GM23338 (cell line): ENCODE results near the gene CIDEB. TPM values are rescaled to one million over a fixed set of nuclear protein-coding genes. Genes with fewer than 3 reads are reported as not detected.

ENCODE experiments used
- ATAC-seq: fragments of 200-7000 bp; cut with Tn5 transposase; 3 replicates; pipeline ENCODE4 v1.9.1; 2020
- DNase-seq: peaks from one replicate; pipeline ENCODE4 v3.0.0-alpha.2; 2015; ENCODE audit warnings: low spot score
- H2AFZ ChIP-seq: fragments of 200-600 bp; sonication (generic); 2 replicates; pipeline ENCODE4 v1.8.0; 2016; ENCODE audit warnings: antibody characterized with exemption, mild to moderate bottlenecking, moderate library complexity
- H3F3A ChIP-seq: fragments of 200-600 bp; sonication (generic); replicated peaks from 2 replicates; pipeline ENCODE4 v1.8.0; 2017; ENCODE audit warnings: antibody characterized with exemption, mixed run types, low read depth
- H3K27ac ChIP-seq: fragments of 200-600 bp; sonication (generic); 2 replicates; pipeline ENCODE4 v1.6.1; 2016; ENCODE audit warnings: low read depth
- H3K27me3 ChIP-seq: fragments of 200-600 bp; sonication (generic); 2 replicates; pipeline ENCODE4 v1.8.0; 2016; ENCODE audit warnings: mild to moderate bottlenecking, mixed run types, moderate library complexity; ENCODE audit not compliant: insufficient read depth
- H3K36me3 ChIP-seq: fragments of 200-600 bp; sonication (generic); 2 replicates; pipeline ENCODE4 v1.8.0; 2016; ENCODE audit warnings: mild to moderate bottlenecking; ENCODE audit not compliant: insufficient read depth
- H3K4me1 ChIP-seq: fragments of 200-600 bp; sonication (generic); 2 replicates; pipeline ENCODE4 v1.8.0; 2016; ENCODE audit warnings: mild to moderate bottlenecking, moderate library complexity; ENCODE audit not compliant: insufficient read depth
- H3K4me2 ChIP-seq: fragments of 200-600 bp; sonication (generic); 2 replicates; pipeline ENCODE4 v1.7.1; 2017; ENCODE audit warnings: mixed run types
- H3K4me3 ChIP-seq: fragments of 200-600 bp; sonication (generic); 2 replicates; pipeline ENCODE4 v1.6.1; 2016; ENCODE audit warnings: mixed run types
- H3K79me2 ChIP-seq: fragments of 200-600 bp; sonication (generic); replicated peaks from 2 replicates; pipeline ENCODE4 v1.8.0; 2017; ENCODE audit warnings: mild to moderate bottlenecking; ENCODE audit not compliant: insufficient read depth
- H3K9me2 ChIP-seq: fragments of 200-600 bp; sonication (generic); 2 replicates; pipeline ENCODE4 v1.8.0; 2017; ENCODE audit not compliant: insufficient read depth
- H4K20me1 ChIP-seq: fragments of 200-600 bp; sonication (generic); replicated peaks from 2 replicates; pipeline ENCODE4 v1.8.0; 2017; ENCODE audit warnings: mild to moderate bottlenecking; ENCODE audit not compliant: insufficient read depth
- H3K27ac Mint-ChIP-seq: 2 replicates; pipeline ENCODE4 v1.8.0; 2020; ENCODE audit warnings: inconsistent platforms, mild to moderate bottlenecking, moderate library complexity, mixed read lengths
- H3K27me3 Mint-ChIP-seq: 3 replicates; pipeline ENCODE4 v1.8.0; 2022; ENCODE audit warnings: low read depth, mild to moderate bottlenecking, moderate library complexity, mixed read lengths, inconsistent platforms; ENCODE audit not compliant: insufficient read depth, poor library complexity
- H3K36me3 Mint-ChIP-seq: 3 replicates; pipeline ENCODE4 v1.8.0; 2021; ENCODE audit warnings: low read depth, mild to moderate bottlenecking, inconsistent platforms, moderate library complexity, mixed read lengths
- H3K4me1 Mint-ChIP-seq: 3 replicates; pipeline ENCODE4 v1.8.0; 2020; ENCODE audit warnings: mild to moderate bottlenecking, inconsistent platforms, mixed read lengths
- H3K4me3 Mint-ChIP-seq: 3 replicates; pipeline ENCODE4 v1.8.0; 2021; ENCODE audit warnings: moderate library complexity, mild to moderate bottlenecking, inconsistent platforms, mixed read lengths
- H3K9me3 Mint-ChIP-seq: 3 replicates; pipeline ENCODE4 v1.8.0; 2020; ENCODE audit warnings: moderate library complexity, mild to moderate bottlenecking, inconsistent platforms, mixed read lengths
- CREB1 ChIP-seq: fragments of 250-450 bp; sonication (Bioruptor Pico); IDR thresholded peaks from 2 replicates; pipeline ENCODE4 v1.5.0; 2020; ENCODE audit warnings: low read depth, mild to moderate bottlenecking, moderate library complexity
- CTCF ChIP-seq, 2 experiments: fragments of 200-600 bp in 1 of 2; sonication (generic) in 1 of 2; conservative IDR thresholded peaks; 2 replicates each; pipeline versions ENCODE4 v1.5.1 to v1.6.1; 2016 to 2017; ENCODE audit warnings: antibody characterized with exemption in 2 of 2, low read depth in 2 of 2, mild to moderate bottlenecking in 2 of 2, moderate library complexity in 1 of 2
- JUNB ChIP-seq: IDR thresholded peaks from one replicate; pipeline ENCODE4 v1.6.1; 2016; ENCODE audit warnings: antibody characterized with exemption; ENCODE audit not compliant: unreplicated experiment
- NANOG ChIP-seq: IDR thresholded peaks from 2 replicates; pipeline ENCODE4 v1.6.1; 2016; ENCODE audit warnings: antibody characterized with exemption, borderline replicate concordance
- POLR2AphosphoS5 ChIP-seq: IDR thresholded peaks from 2 replicates; pipeline ENCODE4 v1.6.1; 2016; ENCODE audit warnings: antibody characterized with exemption, low read depth
- REST ChIP-seq: IDR thresholded peaks from one replicate; pipeline ENCODE4 v1.6.1; 2018; ENCODE audit warnings: antibody characterized with exemption; ENCODE audit not compliant: unreplicated experiment
- STAT1 ChIP-seq: IDR thresholded peaks from one replicate; pipeline ENCODE4 v1.6.1; 2016; ENCODE audit warnings: antibody characterized with exemption; ENCODE audit not compliant: unreplicated experiment
- ZNF114 ChIP-seq: fragments of 250-450 bp; sonication (Bioruptor Pico); IDR thresholded peaks from 2 replicates; pipeline ENCODE4 v1.5.0; 2020; ENCODE audit warnings: mild to moderate bottlenecking, moderate library complexity
- ZNF331 ChIP-seq: fragments of 250-450 bp; sonication (Bioruptor Pico); IDR thresholded peaks from 2 replicates; pipeline ENCODE4 v1.5.0; 2020; ENCODE audit warnings: low read depth, mild to moderate bottlenecking, moderate library complexity
- ZNF462 ChIP-seq: fragments of 250-450 bp; sonication (Bioruptor Pico); IDR thresholded peaks from 2 replicates; pipeline ENCODE4 v1.5.0; 2020; ENCODE audit warnings: mild to moderate bottlenecking, moderate library complexity
- polyA plus RNA-seq: library from polyadenylated mRNA; unstranded; fragments of >200 nt; fragmentation: Nextera tagmentation; extraction: Ambion mirVana; gene quantifications from 2 replicates; pipeline ENCODE4 v1.2.1, GENCODE V29; 2016
- total RNA-seq: library from RNA; depleted of rRNA; stranded (reverse); fragments of >200 nt; shearing (Covaris generic); gene quantifications from 2 replicates; pipeline ENCODE4 v1.2.3, GENCODE V29; 2014

The CIDEB gene
- total and polyA plus RNA-seq, 2 experiments from 2014 or later, result 3.4 to 4.6 TPM

GRCh38 chr14:24289649-24290280 lies 18.0 kb downstream of the CIDEB start:
- Histone ChIP-seq H4K20me1 (no peaks in the 10 kb centered on the region; the same call in 1 of the 2 replicates), H3K79me2 (no peaks in the 10 kb centered on the region), H3F3A (no peaks in the 10 kb centered on the region), H3K4me2 (no peak overlapping the region), H3K27me3 (no peaks in the 10 kb centered on the region), H3K9me2 (no peaks in the 10 kb centered on the region), H3K4me1 (no peaks in the 10 kb centered on the region), H3K36me3 (no peaks in the 10 kb centered on the region), H3K27ac (no peak overlapping the region), H2AFZ (no peak overlapping the region), H3K4me3 (no peak overlapping the region)
- Mint-ChIP-seq H3K4me1 (no peaks in the 10 kb centered on the region), H3K36me3 (no peaks in the 10 kb centered on the region; the same call in 1 of the 3 replicates), H3K4me3 (no peak overlapping the region), H3K9me3 (no peaks in the 10 kb centered on the region), H3K27me3 (peaks cover 9% of the 10 kb centered on the region), H3K27ac (no peak overlapping the region)
- DNase-seq (no peak), ATAC-seq (no peak)
- no peak for TF ChIP-seq ZNF114 (CRISPR knock-in tag)

- Histone ChIP-seq H3K9me2 (no peaks in the 10 kb centered on the region), H3K79me2 (no peaks in the 10 kb centered on the region), H3K27ac (no peak overlapping the region), H3F3A (no peaks in the 10 kb centered on the region), H3K27me3 (no peaks in the 10 kb centered on the region), H2AFZ (no peak overlapping the region), H4K20me1 (no peaks in the 10 kb centered on the region; the same call in 1 of the 2 replicates), H3K4me2 (no peak overlapping the region), H3K4me1 (no peaks in the 10 kb centered on the region), H3K36me3 (no peaks in the 10 kb centered on the region), H3K4me3 (no peak overlapping the region)
- H3K9me3 Mint-ChIP-seq, result no peaks in the 10 kb centered on the region
- H3K4me1 Mint-ChIP-seq, result no peaks in the 10 kb centered on the region
- ATAC-seq, result no peak
- H3K4me3 Mint-ChIP-seq, result no peak overlapping the region
- no peak for DNase-seq
- peaks cover 9% of the 10 kb centered on the region for H3K27me3 Mint-ChIP-seq
- H3K36me3 Mint-ChIP-seq, result no peaks in the 10 kb centered on the region; the same call in 1 of the 3 replicates
- no peak overlapping the region for H3K27ac Mint-ChIP-seq
- TF ChIP-seq JUNB (no peak), ZNF462 (CRISPR knock-in tag) (no peak), POLR2AphosphoS5 (no peak), ZNF331 (CRISPR knock-in tag) (no peak), STAT1 (no peak), REST (no peak), CREB1 (CRISPR knock-in tag) (no peak), ZNF114 (CRISPR knock-in tag) (no peak), NANOG (no peak), CTCF (conservative IDR thresholded peaks at IDR 0.05; ENCODE audit: low read depth in 2 of 2) (no peak)
These were observed 20.8 kb downstream of the CIDEB start for GRCh38 chr14:24286996-24287395.
